ENCODE results near the gene PSD.

PSD gene

DNA sequence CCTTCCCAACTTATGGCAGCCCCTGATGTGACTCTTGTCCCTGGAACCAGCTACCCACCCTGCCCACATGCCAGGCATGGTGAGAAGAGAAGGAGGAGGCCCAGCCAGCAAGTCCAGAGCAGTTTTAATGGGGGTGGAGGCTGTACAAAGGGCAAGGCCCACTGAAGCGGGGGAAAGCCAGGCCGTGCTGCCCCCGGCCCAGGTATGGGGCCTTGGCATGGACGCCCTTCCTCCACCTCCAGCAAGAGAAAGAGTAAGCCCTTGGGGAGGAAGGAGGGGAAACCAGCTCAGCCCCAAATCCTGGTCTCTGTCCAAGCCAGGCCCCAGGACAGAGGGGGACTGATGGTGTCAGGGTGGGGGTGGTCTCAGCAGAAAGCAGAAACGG, 16.1 kb downstream of the PSD start:
- no peak for DNase-seq

DNA sequence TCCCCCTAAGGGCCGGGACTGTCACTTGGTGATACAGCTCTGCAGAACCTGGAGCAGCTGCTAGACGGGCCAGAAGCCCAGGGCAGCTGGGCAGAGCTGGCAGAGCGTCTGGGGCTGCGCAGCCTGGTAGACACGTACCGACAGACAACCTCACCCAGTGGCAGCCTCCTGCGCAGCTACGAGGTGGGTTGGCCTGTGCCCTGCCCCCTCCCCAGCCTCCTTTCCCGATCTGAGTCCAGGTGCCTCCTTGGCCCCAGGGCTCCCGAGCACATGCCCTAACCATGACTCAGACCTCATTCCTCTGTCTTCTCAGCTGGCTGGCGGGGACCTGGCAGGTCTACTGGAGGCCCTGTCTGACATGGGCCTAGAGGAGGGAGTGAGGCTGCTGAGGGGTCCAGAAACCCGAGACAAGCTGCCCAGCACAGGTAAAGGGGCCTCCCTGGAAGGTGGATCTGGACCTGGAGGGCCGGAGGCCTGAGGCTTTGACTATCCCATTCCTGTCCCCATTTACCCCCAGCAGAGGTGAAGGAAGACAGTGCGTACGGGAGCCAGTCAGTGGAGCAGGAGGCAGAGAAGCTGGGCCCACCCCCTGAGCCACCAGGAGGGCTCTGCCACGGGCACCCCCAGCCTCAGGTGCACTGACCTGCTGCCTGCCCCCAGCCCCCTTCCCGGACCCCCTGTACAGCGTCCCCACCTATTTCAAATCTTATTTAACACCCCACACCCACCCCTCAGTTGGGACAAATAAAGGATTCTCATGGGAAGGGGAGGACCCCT, 16.7 kb downstream of the PSD start:
- DNase-seq: no peak

DNA sequence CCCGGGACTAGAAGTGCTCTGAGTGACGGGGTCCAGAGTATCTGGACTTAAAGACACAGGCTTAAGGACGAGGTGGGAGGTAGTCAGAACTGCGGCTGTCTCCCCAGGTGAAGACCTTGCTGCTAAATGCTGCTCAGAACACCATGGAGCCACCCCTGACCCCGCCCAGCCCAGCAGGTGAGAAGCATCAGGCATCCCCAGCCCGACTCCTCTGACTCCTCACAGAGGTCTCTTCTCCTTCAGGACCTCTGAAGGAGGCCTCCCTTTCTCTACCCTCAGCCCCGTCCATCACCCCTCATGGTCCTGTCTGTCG, 17.3 kb downstream of the PSD start:
- no peak for DNase-seq

DNA sequence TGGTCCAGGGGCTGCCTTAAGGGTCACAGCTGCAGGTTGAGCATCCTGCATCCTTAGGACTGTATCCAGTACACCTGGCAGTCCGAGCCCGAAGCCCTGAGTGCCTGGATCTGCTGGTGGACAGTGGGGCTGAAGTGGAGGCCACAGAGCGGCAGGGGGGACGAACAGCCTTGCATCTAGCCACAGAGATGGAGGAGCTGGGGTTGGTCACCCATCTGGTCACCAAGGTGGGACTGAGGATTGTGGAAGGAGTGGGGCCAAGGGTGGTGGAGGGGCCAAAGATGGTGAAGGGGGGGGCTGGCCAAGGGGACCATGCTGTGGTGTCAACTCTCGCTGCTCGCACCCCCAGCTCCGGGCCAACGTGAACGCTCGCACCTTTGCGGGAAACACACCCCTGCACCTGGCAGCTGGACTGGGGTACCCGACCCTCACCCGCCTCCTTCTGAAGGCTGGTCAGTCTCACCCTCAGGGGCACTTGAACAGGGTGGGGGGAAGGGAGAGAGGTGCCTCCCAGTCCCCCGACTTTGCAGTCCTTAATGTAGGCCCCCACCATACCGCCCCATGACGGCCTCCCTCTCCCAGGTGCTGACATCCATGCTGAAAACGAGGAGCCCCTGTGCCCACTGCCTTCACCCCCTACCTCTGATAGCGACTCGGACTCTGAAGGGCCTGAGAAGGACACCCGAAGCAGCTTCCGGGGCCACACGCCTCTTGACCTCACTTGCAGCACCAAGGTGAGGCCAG, 17.8 kb downstream of the PSD start:
- DNase-seq: no peak

DNA sequence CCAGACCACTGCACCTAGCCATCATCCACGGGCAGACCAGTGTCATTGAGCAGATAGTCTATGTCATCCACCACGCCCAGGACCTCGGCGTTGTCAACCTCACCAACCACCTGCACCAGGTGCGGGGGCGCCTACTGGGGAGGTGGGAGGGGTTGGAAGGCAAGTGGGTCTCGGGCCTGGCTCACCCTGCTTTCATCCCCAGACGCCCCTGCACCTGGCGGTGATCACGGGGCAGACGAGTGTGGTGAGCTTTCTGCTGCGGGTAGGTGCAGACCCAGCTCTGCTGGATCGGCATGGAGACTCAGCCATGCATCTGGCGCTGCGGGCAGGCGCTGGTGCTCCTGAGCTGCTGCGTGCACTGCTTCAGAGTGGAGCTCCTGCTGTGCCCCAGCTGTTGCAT, 18.5 kb downstream of the PSD start:
- no peak for DNase-seq

DNA sequence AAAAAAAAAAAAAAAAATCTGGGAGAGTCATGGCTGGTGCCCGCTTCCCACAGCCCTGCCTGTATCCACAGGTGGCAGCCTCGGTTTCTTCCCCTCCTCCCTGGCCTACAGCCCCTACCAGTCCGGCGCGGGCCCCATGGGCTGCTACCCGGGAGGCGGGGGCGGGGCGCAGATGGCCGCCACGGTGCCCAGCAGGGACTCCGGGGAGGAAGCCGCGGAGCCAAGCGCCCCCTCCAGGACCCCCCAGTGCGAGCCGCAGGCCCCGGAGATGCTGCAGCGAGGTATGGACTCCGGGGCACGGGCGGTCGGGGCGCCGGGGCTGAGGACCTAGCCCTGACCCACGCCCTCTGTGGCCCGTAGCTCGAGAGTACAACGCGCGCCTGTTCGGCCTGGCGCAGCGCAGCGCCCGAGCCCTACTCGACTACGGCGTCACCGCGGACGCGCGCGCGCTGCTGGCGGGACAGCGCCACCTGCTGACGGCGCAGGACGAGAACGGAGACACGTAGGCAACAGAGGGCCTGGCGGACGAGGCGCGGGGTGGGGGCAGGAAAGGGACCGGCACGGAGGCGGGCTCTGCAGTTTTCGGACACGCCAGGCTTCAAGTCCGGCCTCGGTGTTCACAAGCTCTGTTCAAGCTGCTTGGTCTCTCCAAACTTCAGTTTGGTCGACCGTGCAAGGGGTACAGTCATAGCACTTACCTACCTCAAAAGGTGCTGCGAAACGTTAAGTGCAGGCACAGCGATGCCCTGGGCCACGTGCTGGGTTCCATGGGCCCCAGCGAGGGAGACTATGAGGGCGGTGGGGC, 19.2 kb downstream of the PSD start:
- DNase-seq: peak; percentile 79

- no peak for DNase-seq
These were observed 20.2 kb downstream of the PSD start for GRCh38 chr10:102398172-102399020.

GRCh38 chr10:102397222-102398171, 21.1 kb downstream of the PSD start:
- DNase-seq: no peak

- no peak for DNase-seq
These were observed 21.8 kb downstream of the PSD start for GRCh38 chr10:102396730-102397151.

DNA sequence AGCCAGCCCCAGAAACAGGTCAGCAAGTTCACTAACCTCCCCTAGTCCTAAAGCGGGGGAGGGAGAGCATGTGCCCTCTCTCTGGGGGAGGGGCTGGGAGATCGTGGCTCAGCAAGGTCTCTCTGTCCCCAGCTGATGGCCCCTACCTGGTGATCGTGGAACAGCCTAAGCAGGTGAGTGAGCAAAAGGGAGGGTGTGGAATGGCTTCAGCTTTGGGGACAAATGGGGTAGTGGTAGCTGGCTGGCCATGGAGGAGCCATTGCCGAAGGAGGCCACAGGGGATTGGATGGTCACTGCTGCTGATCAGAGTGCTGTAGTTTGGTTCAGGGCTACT, 22.3 kb downstream of the PSD start:
- DNase-seq: no peak

GRCh38 chr10:102395400-102396316, 22.9 kb downstream of the PSD start, which contains the start of gene NFKB2:
Gene NFKB2, plus strand, starts transcription at chr10:102395705. Its CDS starts 255 bp downstream, at chr10:102395960.
- DNase-seq: peak; percentile 91

GRCh38 chr10:102394801-102395399, 23.7 kb downstream of the PSD start:
- DNase-seq: peak; percentile 80

DNA sequence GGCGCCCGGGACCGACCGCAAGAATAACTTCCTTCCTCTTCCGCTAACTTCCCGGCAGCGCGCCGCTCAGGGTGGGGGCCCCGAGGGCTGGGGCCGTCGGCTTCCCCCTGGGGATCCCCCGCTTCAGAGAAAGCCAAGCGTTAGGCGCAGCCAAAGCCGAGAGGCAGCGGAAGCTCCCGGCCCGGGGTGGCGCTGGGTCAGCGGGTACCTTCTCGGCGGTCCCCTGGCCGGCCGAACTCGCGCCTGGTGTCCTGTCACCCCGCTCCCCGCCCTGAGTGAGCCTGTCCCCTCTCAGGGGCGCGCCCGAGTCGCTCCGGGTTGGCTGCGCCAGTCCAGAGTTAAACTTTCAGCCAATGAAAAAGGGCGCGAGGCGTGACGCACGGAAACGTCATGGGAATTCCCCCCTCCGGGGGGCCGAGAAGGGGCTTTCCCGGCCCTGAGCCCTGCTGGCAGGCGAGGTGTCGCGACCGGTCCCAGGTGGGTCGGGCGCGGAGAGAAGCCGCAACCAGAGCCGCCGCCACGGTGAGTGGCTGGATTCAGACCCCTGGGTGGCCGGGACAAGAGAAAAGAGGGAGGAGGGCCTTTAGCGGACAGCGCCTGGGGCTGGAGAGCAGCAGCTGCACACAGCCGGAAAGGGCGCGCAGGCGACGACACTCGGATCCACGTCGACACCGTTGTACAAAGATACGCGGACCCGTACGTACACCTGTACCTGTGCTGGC, 24.3 kb downstream of the PSD start:
- DNase-seq: peak; percentile 99

DNA sequence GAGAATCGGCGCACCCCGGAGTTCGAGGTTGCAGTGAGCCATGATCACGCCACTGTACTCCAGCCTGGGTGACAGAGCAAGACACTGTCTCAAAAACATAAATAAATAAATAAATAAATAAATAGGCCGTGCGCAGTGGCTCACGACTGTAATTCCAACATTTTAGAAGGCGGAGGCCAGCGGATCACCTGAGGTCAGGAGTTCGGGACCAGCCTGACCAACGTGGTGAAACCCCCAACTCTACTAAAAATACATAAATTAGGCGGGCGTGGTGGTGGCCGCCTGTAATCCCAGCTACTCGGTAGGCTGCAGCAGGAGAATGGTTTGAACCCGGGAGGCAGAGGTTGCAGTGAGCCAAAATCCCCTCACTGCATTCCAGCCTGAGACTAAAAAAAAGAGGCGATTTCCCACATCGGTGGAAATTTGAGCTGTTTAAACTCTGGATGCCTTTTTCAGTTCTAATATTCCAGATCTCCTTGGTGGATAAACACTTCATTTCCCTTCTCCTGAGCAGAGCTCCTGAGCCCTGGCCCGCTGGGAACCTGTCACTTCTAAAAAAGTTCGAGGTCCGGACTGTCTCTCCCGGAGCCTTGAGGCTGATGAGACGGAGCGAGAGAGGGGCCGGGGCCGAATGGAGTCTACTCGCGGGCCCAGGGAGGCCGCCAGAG, 25.0 kb downstream of the PSD start:
- no peak for DNase-seq

- no peak for DNase-seq
These were observed 26.3 kb downstream of the PSD start for GRCh38 chr10:102392306-102392705.

DNA sequence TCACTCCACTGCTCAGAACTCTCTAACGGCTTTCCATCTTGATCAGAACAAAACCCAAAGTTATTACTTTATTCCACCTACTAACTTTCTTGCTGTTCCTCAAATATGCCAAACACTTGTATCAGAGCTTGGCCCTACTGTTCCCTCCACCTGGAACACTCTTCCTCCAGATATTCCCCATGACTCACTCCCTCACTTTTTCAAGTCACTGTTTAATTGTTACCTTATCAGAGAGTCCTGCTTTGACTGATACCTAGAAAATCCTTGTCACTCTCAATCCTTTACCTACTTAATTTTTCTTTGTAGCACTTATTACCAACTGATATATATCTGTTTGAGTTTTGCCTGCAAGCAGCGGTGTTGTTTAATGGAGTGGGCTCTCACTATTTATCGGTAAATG, 28.7 kb downstream of the PSD start:
- no peak for DNase-seq

DNA sequence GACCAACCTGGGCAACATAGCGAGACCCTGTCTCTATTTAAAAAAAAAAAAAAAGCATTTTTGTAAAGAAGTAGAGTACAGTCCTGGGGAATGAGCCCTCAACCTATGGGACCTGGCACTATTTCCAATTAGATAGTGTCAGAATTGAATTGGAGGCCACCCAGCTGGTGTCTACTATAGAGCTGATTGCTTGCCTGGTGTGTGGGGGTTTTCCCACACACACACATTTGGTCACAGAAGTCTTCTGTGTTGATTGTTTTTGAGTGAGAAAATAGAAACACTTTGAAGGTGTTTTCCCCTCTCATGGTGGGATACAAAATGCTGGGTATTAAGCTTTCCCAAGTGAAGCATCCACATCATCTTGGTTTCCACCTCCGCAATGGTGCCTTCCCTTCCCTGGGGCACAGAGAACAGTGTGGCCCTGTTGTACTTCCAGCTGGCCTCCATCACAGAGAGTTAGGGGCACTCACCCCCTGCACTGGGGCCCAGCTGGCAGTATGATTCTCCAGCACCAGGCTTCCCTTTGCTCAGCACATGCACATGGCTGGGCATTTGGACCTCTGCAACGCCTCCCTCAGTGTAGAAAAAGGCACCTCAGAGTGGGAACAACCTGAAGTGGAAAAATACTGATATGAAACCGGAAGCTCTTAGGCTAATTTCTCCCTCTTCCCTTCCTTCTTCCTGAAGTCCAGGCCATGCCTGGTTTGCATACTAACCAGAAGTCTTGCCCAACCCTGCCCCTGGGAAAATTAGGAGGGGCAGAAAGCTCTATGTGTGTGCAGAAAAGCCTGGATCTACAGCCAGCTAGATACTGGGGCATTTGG, 33.8 kb downstream of the PSD start:
- DNase-seq: no peak

GRCh38 chr10:102384053-102384452, 34.5 kb downstream of the PSD start:
- no peak for DNase-seq
